Measurements from ENCODE around the gene RTN1. TPM values are rescaled to one million over a fixed set of nuclear protein-coding genes. Genes with fewer than 3 reads are reported as not detected.

The RTN1 gene
- total RNA-seq, 1 donor from 2014 or later: 18.0 TPM

DNA sequence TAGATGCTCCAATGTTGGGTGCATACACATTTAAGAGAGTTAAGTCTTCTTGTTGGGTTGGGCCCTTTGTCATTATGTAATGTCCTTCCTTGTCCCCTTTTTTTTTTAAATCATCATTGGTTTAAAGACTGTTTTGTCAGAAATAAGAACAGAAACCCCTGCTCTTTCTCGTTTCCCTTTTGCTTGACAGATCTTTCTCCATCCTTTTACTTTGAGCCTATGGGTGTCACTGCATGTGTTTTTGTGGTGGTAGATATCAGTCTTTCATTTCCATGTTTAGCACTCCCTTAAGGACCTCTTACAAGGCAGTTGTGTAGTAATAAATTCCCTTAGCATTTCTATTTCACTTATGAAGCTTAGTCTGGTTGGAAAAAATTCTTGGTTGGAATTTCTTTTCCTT, 47.4 kb downstream of the RTN1 start:
- H3K27me3 Mint-ChIP-seq (ENCODE audit: low read depth): no peaks in the 10 kb centered on the region
- DNase-seq (ENCODE audit: low read depth, low spot score): no peak
- no peaks in the 10 kb centered on the region for H3K4me1 Mint-ChIP-seq
- H3K36me3 Mint-ChIP-seq (ENCODE audit: low read depth): no peaks in the 10 kb centered on the region
- H3K27ac Mint-ChIP-seq (ENCODE audit: unreplicated experiment): no peak overlapping the region
- H3K4me3 Mint-ChIP-seq: no peak overlapping the region
- H3K9me3 Mint-ChIP-seq: peaks cover 6% of the 10 kb centered on the region
- TF ChIP-seq, protein P1, sequence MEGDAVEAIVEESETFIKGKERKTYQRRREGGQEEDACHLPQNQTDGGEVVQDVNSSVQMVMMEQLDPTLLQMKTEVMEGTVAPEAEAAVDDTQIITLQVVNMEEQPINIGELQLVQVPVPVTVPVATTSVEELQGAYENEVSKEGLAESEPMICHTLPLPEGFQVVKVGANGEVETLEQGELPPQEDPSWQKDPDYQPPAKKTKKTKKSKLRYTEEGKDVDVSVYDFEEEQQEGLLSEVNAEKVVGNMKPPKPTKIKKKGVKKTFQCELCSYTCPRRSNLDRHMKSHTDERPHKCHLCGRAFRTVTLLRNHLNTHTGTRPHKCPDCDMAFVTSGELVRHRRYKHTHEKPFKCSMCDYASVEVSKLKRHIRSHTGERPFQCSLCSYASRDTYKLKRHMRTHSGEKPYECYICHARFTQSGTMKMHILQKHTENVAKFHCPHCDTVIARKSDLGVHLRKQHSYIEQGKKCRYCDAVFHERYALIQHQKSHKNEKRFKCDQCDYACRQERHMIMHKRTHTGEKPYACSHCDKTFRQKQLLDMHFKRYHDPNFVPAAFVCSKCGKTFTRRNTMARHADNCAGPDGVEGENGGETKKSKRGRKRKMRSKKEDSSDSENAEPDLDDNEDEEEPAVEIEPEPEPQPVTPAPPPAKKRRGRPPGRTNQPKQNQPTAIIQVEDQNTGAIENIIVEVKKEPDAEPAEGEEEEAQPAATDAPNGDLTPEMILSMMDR (conservative IDR thresholded peaks at IDR 0.05): no peak

GRCh38 chr14:59819446-59820088, 51.0 kb downstream of the RTN1 start:
- no peaks in the 10 kb centered on the region for H3K36me3 Mint-ChIP-seq (ENCODE audit: low read depth)
- no peak overlapping the region for H3K4me3 Mint-ChIP-seq
- H3K9me3 Mint-ChIP-seq: peaks cover 8% of the 10 kb centered on the region
- DNase-seq (ENCODE audit: low read depth, low spot score): no peak
- TF ChIP-seq, protein P1 (conservative IDR thresholded peaks at IDR 0.05): no peak
- peaks cover 9% of the 10 kb centered on the region for H3K27me3 Mint-ChIP-seq (ENCODE audit: low read depth)
- H3K4me1 Mint-ChIP-seq: no peaks in the 10 kb centered on the region
- H3K27ac Mint-ChIP-seq (ENCODE audit: unreplicated experiment): no peak overlapping the region

GRCh38 chr14:59816941-59817340, 53.6 kb downstream of the RTN1 start:
- no peak overlapping the region for H3K27ac Mint-ChIP-seq (ENCODE audit: unreplicated experiment)
- peaks cover 11% of the 10 kb centered on the region for H3K27me3 Mint-ChIP-seq (ENCODE audit: low read depth)
- H3K9me3 Mint-ChIP-seq: peaks cover 5% of the 10 kb centered on the region
- no peaks in the 10 kb centered on the region for H3K36me3 Mint-ChIP-seq (ENCODE audit: low read depth)
- H3K4me1 Mint-ChIP-seq: no peaks in the 10 kb centered on the region
- H3K4me3 Mint-ChIP-seq: no peak overlapping the region
- no peak for DNase-seq (ENCODE audit: low read depth, low spot score)
- TF ChIP-seq, protein P1 (conservative IDR thresholded peaks at IDR 0.05): no peak

GRCh38 chr14:59814988-59815387, 55.6 kb downstream of the RTN1 start:
- H3K27ac Mint-ChIP-seq (ENCODE audit: unreplicated experiment): no peak overlapping the region
- TF ChIP-seq, protein P1 (conservative IDR thresholded peaks at IDR 0.05): no peak
- no peak for DNase-seq (ENCODE audit: low read depth, low spot score)
- H3K27me3 Mint-ChIP-seq (ENCODE audit: low read depth): peaks cover 11% of the 10 kb centered on the region
- H3K9me3 Mint-ChIP-seq: peaks cover 2% of the 10 kb centered on the region
- no peaks in the 10 kb centered on the region for H3K4me1 Mint-ChIP-seq
- no peak overlapping the region for H3K4me3 Mint-ChIP-seq
- H3K36me3 Mint-ChIP-seq (ENCODE audit: low read depth): no peaks in the 10 kb centered on the region

- no peaks in the 10 kb centered on the region for H3K4me1 Mint-ChIP-seq
- TF ChIP-seq, protein P1 (conservative IDR thresholded peaks at IDR 0.05): no peak
- no peak overlapping the region for H3K27ac Mint-ChIP-seq (ENCODE audit: unreplicated experiment)
- H3K9me3 Mint-ChIP-seq: no peaks in the 10 kb centered on the region
- H3K4me3 Mint-ChIP-seq: no peak overlapping the region
- no peaks in the 10 kb centered on the region for H3K36me3 Mint-ChIP-seq (ENCODE audit: low read depth)
- DNase-seq (ENCODE audit: low read depth, low spot score): no peak
- H3K27me3 Mint-ChIP-seq (ENCODE audit: low read depth): peaks cover 11% of the 10 kb centered on the region
These were observed 58.8 kb downstream of the RTN1 start for GRCh38 chr14:59811815-59812214.
